Measurements from ENCODE around the gene VPS52.
A peak's percentile ranks its signal among the peaks of the same experiment; 100 is the strongest.

Gene VPS52, protein sequence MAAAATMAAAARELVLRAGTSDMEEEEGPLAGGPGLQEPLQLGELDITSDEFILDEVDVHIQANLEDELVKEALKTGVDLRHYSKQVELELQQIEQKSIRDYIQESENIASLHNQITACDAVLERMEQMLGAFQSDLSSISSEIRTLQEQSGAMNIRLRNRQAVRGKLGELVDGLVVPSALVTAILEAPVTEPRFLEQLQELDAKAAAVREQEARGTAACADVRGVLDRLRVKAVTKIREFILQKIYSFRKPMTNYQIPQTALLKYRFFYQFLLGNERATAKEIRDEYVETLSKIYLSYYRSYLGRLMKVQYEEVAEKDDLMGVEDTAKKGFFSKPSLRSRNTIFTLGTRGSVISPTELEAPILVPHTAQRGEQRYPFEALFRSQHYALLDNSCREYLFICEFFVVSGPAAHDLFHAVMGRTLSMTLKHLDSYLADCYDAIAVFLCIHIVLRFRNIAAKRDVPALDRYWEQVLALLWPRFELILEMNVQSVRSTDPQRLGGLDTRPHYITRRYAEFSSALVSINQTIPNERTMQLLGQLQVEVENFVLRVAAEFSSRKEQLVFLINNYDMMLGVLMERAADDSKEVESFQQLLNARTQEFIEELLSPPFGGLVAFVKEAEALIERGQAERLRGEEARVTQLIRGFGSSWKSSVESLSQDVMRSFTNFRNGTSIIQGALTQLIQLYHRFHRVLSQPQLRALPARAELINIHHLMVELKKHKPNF

DNA sequence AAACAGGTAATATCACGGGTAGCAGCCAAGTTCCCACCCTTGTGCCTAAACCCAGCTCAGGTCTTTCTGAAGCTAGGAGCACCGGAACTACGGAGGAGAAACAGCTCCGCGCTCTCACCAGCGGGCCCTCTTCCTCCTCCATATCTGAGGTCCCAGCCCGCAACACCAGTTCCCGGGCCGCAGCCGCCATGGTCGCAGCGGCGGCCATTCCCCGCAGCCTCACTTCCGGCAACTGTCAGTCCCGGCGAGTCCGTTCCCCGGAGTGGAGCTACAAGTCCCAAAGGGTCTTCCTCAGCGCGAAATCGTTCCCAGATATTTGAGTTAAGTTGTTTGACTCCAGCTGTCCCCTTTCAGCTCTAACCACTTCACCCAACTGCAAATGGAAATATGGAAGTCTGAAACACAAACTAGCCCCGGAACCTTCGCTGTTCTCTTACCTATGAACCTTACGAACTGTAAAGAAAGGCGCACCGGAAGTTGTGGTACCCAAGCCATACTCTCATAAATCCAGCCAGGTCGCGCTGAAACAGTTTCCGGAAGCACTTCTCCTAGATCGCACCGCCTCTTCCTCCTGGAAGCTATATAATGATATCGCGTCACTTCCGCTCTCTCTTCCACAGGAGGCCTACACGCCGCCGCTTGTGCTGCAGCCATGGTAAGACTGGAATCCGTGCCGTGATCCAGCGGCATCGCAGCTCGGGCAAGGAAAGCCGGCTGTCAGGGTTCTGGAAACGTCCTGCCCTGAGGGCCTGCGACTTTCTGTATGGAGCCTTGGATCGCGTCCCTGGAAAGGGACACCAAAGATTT lies at the start of gene VPS52, which contains the start of gene RPS18:
Gene VPS52 (minus strand): TSS at position 409 of the 807 bp plus-strand sequence. CDS start 201 bp downstream, at position 208.
Gene RPS18 (plus strand): TSS at position 608 of the 807 bp plus-strand sequence. CDS start 45 bp downstream, at position 653.
- DNase-seq (ENCODE audit: low spot score) = peak; percentile 99

DNA sequence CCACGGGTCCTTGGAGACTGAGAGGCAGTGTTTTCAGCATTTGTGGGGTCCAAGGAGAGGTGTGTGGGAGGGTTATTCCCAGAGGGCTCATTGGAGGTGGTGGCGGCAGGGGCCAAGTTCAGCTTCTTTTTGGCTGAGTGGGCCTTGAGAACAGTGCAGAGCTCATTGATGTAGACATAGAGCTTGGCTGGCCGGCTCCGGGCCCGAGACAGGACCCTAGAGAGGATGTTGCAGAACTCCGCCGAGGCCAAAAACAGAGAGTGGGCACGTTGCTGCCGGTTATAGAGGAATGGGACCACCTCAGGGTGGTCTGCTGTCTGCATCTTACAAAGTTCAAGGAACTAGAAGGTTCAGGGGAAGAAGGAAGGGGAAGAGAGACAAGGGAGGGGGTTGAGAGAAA lies 49.6 kb upstream of the VPS52 start:
- no peak for DNase-seq (ENCODE audit: low spot score)

DNA sequence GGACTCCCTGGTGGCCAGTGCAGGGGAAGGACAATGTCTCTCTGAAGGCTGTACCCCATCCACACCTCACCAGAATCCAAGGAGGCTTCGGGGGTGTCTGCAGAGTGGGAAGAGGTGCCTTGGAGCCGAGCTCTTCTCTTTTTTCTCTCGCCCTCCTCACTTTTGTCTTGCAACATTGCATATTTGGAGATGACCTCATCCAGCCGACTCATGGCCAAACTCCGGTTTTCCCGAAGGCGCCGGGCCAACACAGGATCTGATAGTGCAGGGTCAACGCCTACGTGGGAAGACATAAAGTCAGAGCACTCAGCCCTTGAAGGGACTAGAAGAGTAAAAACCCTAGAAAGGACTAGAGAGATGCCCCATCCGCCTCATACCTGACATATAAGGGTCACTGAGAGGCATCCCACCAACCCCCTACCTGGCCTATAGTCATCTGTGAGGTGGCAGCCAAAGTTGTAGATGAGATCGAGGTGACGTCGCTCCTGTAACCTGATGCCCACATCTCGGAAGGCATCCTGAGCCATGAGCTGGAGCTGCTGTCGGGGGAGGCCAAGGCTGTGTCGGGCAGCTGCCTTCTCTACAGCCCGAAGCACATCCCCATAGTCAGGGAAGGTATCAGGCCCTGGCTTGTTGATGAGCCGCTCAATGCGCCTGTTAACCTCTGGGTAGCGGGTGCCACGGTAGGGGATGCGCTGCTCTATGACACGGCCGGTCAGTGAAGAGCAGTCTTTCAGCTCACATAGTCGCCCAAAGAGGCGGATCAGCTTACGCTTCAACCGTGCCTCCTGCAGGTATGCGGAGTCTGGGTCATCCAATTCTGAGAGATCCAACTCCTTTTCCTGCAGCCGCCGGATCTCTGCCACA lies 48.9 kb upstream of the VPS52 start:
- DNase-seq (ENCODE audit: low spot score) = no peak

DNA sequence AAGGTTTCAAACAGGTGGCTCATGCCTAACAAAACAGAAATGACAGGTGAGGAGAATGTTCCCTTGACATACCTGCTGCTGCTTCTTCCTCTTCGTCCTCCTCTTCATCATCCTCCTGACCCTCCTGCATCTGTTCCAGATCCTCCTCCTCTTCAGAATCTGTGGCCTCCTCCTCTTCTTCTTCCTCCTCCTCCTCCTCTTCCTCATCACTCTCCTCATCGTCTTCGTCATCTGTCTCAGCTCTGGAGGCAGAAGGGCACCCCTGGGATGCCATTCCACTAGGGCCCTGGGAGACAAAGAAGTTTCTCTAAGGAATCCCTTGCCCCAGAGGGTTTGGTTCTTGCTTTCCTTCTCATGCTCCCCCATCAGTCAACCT lies 48.3 kb upstream of the VPS52 start:
- no peak for DNase-seq (ENCODE audit: low spot score)

DNA sequence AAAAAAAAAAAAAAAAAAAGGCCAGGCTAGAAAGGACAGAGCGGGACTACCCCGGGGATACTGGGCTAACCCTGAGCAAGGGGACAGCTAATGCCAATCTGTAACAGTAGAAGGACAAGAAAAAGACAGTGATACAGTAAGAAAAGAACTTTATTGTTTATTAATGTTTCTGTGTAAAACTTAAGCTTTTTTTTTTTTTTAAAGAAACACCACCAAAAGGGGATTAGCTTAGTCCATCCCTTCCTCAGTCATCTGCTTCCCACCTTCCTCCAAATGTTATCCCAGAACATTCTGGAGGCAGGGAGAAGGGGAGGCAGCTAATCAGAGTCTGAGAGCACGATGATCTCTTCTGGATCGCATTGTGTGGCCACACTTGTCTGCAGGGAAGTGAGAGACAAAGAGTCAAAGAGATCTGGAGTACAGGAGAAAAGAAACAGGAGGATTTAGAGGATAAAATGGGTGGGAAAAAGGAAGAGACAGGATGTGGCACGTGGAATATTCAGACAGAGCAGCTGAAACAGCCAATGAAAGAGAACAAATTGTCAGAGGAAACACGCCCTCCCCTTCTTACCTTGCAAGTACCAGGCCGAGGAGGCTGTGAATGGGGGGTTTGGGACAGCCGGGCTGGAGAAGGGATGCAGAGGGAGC lies 46.9 kb upstream of the VPS52 start:
- no peak for DNase-seq (ENCODE audit: low spot score)

DNA sequence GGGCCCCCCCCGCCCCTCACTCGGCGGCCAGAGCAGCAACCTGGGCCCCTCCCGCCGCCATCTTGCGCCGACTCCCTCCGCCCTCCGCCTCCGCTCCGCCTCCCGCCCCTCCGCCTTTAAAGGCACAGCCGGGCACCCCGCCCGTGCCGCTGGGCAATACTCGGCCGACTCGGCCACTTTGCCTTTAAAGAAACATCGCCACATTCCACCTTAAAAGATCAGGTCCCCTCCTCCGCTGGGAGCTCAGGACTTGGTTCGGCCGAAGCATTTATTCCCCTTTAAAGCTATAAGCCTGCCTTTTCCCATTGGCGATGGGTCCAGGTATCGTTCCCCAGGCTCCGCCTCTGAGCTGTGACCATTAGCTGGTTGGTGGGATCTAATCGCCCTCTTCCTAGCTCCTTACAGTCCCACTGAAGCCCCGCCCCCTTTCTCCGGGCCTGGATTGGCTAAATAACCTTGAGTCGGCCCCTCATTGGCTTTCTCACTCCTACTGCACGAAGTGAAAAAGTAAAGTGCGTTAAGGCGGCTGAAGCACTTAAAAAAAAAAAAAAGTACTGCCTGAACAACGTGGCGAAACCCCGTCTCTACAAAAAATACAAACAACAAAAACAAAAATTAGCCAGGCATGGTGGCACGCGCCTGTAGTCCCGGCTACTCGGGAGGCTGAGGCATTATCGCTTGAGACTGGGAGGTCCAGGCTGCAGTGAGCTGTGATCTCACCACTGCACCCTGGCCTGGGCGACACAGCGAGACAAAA lies 46.2 kb upstream of the VPS52 start, which contains the start of gene ZBTB22:
Gene ZBTB22 (minus strand): TSS at position 76 of the 757 bp plus-strand sequence. CDS start 828 bp downstream, outside the sequence.
- DNase-seq (ENCODE audit: low spot score) = peak; percentile 97

DNA sequence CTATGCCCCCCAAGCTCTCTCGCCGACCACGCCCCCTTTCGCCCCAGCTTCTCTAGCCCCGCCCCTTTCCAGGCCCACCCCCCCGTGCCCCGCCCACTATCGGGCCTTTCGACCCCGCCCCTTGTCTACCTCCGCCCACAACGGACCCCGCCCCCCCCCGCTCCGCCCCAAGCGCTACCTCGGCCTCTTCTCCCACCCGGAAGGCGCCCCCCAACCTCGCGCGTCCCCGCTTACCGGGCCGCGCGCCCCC lies 45.7 kb upstream of the VPS52 start:
- peak; percentile 40 for DNase-seq (ENCODE audit: low spot score)

DNA sequence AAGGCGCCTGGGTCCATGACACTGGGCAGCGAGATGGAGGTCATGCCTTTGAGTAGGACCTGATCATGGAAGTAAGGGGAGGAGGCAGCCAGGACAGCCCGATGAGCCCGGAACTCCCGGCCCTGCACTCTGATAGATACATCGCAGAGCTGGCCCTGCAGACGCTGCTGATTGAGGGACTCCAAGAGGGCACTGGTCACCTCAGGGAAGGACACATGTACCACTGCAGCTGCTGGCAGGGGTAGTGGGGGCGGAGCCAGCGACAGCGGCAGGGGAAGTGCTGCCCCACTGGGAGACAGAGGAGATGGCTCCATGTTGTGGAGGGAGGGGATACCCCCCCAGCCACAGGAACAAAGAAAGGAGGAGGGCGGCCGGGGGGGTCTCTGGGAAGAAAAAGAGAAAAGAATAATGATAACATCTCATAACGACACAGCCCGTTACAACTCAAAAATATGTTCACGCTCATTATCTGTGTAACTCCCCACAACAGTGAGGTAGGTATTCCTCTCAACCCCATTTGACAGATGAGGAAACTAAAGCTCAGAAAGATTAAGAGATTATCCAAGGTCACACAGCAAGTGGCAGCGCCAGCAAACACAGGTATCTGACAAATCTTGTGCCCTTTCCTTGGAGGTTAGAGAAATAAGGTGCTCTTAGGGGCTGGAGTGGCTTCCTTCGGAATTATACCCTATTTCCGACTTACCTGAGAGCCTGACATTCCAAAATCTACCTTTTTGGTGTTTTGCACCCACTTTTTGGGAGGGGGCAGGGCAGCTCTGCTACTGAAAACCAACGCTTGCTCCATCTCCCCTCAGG lies 45.1 kb upstream of the VPS52 start:
- no peak for DNase-seq (ENCODE audit: low spot score)

DNA sequence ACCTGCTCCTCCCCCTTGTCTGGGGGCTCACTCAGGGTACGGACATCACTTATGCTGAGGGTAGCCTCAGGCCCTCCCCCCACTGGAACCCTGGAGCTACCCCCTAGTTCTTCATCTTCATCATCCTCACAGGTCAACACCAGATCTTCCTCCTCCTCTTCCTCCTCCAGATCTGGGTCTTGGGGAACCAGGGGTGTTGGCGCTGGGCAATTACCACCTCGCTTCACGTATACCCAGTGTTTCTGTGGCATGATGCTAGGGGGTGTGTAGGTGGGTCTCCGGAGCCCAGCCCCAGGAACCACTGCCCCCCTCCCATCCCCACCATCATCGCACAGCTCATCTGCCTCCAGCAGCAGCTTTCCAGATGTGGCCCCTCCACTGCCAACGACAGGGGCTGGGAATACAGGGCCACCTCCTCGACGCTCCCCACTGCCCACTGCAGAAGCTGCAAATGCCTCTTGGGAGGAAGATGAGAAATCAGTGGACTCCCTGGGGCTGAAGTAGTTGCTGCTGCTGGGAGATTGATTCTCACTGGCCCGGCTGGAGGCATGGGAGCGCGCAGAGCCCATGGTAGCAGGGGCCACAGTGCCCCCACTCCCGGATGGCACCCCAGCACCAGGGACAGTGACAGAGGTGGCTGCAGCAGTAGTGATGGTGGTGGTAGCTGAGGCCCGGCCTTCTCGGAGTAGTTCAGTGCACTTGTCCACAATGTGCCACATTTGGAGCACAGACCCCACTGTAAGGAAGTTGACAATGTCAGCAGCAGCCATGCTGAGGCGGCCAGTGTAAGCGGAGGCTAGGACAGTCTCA lies 44.3 kb upstream of the VPS52 start:
- DNase-seq (ENCODE audit: low spot score) = no peak

DNA sequence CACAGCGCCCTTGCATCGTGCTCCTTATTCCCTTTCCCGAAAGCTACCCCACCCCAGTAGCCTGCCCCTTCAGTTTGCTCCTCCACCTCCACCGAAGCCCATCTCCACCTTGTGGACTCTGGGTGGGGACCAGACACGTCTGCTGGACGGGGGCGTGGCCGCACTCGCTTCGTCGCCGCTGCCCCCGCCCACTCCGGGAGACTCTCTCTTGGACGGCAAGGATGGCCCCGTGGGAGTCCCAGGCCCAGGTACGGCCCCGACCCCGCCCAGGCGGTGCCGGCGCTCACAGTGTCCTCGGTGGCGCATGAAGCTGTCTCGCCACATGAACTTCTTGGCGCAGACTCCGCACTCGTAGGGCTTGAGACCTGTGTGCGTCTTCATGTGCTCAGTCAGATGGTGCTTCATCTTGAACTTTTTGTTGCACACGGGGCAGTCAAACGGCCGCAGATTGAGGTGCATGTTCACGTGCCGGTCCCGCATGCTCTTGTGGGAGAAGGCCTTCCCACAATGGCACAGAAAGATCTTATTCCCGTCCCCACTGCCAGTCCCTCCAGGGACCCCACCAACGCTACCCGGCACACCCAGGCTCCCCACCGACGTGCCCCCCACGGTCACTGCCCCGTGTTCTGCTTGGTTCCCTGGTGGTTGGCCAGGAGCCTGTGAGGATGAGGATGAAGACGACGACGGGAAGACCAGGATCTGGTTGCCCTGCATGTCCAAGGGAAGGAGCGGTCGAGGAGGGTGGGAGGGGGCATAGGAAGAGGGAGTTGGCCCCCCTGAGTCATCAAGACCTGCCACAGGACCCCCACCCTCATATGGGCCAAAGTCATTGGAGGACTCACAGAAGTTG lies 43.5 kb upstream of the VPS52 start:
- DNase-seq (ENCODE audit: low spot score) = no peak

DNA sequence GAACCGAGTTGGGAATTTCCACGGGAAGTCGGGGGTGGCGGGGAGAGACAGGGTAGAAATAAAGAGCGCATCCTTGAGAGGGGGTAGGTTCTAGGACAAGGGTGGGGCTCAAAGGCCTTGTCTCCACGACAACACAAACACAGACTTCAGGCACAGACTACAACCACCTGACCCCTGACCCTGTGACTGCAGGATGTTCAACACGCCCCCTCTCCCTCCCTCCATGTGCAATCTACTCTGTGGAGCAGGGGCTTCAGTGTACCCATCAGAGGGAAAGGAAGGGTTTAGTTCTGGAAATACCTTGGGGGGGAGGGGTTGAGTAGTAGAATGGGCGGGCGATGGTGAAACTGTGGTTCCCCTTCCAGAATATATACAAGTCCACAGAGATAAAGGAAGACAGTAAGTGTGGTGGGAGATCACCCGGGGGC lies 42.9 kb upstream of the VPS52 start:
- no peak for DNase-seq (ENCODE audit: low spot score)

DNA sequence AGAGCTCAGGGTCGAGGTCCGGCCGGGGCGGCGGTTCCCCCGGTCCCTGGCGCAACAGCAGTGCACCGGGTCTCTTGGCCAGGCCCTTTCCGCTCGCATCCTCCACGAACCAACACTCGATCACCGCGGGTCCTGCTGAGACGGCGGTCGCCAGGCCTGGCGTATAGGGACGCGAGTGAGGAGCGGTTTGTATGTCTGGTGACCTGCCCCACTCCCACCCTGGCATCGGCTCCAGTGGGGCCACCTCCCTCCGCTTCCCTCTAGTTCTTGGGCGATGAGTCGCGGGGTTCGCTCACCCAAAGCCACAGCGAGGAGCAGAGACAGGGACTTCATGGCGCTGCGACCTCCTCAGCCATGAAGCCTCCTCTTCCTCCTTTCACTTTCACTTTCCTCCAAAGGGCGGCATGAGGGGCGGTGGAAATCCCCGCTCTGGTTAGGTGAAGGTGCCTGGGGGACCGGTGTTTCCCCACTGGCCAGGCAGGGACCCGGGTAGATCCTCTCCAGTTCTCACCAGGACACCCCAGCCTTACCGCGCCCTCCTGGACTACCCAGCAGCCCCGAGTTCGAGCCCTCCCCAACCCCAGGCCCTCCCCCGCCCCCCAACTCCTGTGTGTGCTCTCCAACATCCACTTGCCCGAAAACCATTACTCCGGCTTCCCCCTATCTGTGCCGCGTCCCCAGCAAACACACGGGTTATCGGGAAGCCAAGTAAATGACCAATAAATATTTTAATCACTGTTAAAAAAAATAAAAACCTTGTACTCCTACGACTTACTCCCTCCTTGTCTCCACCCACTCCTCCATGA lies 42.2 kb upstream of the VPS52 start, which contains the start of gene TAPBP:
Gene TAPBP (minus strand): TSS at position 370 of the 806 bp plus-strand sequence. CDS start 37 bp downstream, at position 333.
- peak; percentile 61 for DNase-seq (ENCODE audit: low spot score)

DNA sequence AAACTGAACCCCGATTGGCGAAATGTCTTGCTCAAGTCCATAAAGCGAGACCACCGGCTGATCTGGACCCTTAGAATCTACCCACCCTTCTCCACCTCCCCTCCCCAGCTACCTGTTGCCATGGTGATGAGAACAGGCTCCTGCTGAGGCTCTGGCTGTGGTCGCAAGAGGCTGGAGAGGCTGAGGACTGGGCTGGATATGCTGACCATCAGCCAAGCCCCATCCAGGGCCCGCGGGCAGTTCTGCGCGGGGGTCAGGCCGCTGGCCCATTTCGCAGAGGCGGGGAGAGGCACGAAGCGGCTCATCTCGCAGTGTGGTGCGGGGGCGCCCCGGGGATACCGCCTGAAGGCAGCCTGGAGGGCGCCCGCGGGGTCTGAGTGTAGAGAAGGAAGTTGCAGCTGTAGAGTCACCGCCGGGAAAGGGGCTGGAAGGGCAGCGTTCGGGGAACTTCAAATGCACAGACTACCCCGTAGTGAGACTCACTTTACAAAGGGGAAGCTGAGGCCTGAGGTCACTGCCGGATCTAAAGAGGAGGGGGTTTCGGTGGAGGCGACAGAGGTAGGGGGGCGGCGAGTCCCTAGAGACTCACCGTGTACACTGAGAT lies 41.5 kb upstream of the VPS52 start:
- DNase-seq (ENCODE audit: low spot score) = peak; percentile 42

DNA sequence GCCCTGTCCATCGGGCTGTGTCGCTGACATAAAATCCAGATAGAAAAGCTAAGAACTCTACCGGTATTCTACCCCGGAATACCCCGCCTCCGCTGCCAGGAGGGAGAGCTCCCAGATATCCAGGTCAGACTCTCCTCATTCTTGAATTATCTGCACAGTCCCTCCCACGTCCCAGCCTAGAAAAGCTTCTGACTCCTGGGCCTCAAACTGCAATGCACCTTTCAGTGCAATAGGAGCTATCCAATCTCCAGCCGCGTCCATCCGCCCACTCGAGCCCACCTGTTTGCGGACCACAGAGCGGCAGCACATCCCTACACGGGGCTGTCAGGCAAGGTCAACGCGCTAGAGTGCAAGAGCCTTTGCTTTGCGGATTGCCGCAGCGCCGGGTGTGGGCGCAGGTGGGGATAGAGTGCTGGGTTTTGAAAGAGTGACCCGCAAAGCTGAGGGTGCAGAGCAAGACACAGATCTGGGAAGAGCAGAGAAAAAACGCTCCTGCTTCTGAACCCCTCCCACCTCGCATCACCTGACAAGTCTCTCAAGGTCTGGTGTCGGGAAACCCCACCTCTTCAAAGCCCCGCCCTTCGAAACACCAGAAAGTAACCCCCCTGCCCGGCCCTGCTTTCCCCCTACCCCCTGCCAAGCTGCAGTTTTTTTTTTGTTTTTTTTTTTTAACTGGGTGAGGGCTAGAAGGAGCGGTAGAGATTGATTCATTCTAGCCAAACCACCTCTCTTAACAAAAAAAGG lies 40.9 kb upstream of the VPS52 start:
- peak; percentile 53 for DNase-seq (ENCODE audit: low spot score)

DNA sequence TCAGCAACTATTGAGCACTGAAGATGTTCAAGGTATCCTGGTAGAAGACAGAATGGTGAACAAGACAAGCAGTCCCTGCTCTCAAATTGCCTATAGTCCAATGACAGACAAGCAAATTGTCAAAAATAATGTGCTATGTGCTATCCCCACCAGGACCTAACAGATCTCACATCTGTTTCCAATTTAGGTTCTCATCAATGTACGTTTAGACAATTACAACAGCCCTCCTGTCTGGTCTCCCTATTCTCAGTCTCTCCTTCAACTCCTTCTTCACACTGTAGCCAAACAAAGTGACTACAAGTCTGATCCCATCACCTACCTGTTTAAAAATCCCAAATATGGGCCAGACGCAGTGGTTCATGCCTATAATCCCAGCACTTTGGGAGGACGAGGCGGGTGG lies 34.7 kb upstream of the VPS52 start:
- DNase-seq (ENCODE audit: low spot score) = no peak

Measured in globus pallidus (tissue), 1 donor.